Measurements from ENCODE around the gene VWA5B2. TPM values are rescaled to one million over a fixed set of nuclear protein-coding genes. Genes with fewer than 3 reads are reported as not detected.

Gene VWA5B2
- total RNA-seq, 1 experiment from 2014 or later, result 2.7 TPM

DNA sequence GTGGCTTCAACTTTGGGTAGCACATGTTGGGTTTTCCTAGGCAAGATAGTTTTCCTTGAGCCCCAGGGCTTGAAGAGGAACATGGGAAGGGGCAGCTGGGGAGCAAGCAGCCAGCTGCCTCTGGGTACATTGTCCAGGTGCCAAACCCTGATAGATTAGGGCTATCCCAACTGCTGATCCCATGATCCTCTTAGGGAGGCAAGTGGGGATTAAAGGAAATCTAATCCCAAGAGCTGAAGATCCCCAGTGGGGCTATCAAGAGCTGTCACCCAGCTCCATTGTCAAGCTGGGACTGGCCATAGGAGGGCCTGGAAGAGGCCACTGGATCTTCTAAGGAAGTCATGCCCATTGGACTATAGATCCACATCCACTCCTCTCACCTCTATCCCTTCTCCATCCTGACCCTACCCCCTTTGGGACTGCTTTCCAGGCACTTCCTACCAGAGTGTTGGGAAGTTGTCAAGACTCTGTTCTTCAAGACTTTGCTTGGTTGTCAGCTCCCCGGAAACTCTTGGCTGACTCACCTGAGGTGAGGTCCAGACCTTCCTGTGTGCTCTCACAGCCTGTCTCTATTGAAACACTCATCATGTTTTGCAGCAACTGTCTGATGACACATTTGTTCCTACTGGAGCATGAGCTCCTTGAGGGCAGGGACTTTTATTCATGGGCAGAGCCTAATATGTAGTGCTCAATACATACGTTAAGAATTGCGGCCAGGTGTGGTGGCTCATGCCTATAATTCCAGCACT, 26.1 kb downstream of the VWA5B2 start:
- Histone ChIP-seq H4K5ac (ENCODE audit: insufficient read length, low read depth, low read length) (no peak overlapping the region), H3K79me1 (ENCODE audit: insufficient read depth, low read depth, low read length, poor library complexity, severe bottlenecking) (no peaks in the 10 kb centered on the region), H2BK12ac (ENCODE audit: insufficient read length, low read depth, low read length) (no peak overlapping the region), H3K79me2 (ENCODE audit: insufficient read depth, low read length) (no peaks in the 10 kb centered on the region), H3K4me1 (ENCODE audit: insufficient read depth, low read length) (no peaks in the 10 kb centered on the region), H3K18ac (ENCODE audit: insufficient read length, low read depth, low read length) (no peak overlapping the region), H3K4me2 (ENCODE audit: insufficient read depth, insufficient read length, low read length) (no peak overlapping the region), H2BK20ac (ENCODE audit: low read depth, low read length, poor library complexity, severe bottlenecking) (no peak overlapping the region), H3K4ac (ENCODE audit: low read depth, low read length) (no peak overlapping the region), H2BK120ac (ENCODE audit: low read depth, low read length, poor library complexity, severe bottlenecking) (no peak overlapping the region), H4K91ac (ENCODE audit: insufficient read length, low read depth, low read length) (no peak overlapping the region), H3K23me2 (ENCODE audit: insufficient read length, low read depth, low read length, poor library complexity, severe bottlenecking) (peaks cover 5% of the 10 kb centered on the region), H3K27ac (ENCODE audit: insufficient read length, low read depth, low read length) (no peak overlapping the region), H3K9me3 (ENCODE audit: control insufficient read depth, low read depth, low read length) (no peaks in the 10 kb centered on the region), H3T11ph (ENCODE audit: low read length) (no peak overlapping the region), H3K14ac (ENCODE audit: insufficient read depth, low read length) (no peak overlapping the region), H2BK15ac (ENCODE audit: low read depth, low read length) (no peak overlapping the region), H2AK5ac (ENCODE audit: insufficient read length, low read length) (no peak overlapping the region), H2BK5ac (ENCODE audit: insufficient read length, low read length) (no peak overlapping the region), H3K9ac (ENCODE audit: extremely low read depth, insufficient read length, low read length) (no peak overlapping the region), H4K8ac (replicated peaks; ENCODE audit: insufficient read length, low read depth, low read length) (no peak overlapping the region), H3K27me3 (ENCODE audit: insufficient read depth, low read length) (peaks cover 9% of the 10 kb centered on the region; the same call in 1 of the 2 replicates), H4K20me1 (ENCODE audit: control insufficient read depth, insufficient read depth, insufficient read length) (no peaks in the 10 kb centered on the region), H3K23ac (ENCODE audit: insufficient read length, low read depth, low read length) (no peak overlapping the region), H3K56ac (ENCODE audit: insufficient read length, low read depth, low read length) (no peak overlapping the region), H2AFZ (ENCODE audit: low read length) (no peak overlapping the region)
- no CpG with 5 or more reads among the region's 3 CpGs for WGBS (ENCODE audit: extremely low coverage, insufficient read length, low lambda C conversion rate)
- peaks cover 0 to 8% (median 0%) of the 10 kb centered on the region in 3 experiments; a peak in 2 of 7 replicates for H3K36me3 Mint-ChIP-seq (ENCODE audit: insufficient read depth in 1 of 3, low read depth in 3 of 3)
- TF ChIP-seq, protein P1, sequence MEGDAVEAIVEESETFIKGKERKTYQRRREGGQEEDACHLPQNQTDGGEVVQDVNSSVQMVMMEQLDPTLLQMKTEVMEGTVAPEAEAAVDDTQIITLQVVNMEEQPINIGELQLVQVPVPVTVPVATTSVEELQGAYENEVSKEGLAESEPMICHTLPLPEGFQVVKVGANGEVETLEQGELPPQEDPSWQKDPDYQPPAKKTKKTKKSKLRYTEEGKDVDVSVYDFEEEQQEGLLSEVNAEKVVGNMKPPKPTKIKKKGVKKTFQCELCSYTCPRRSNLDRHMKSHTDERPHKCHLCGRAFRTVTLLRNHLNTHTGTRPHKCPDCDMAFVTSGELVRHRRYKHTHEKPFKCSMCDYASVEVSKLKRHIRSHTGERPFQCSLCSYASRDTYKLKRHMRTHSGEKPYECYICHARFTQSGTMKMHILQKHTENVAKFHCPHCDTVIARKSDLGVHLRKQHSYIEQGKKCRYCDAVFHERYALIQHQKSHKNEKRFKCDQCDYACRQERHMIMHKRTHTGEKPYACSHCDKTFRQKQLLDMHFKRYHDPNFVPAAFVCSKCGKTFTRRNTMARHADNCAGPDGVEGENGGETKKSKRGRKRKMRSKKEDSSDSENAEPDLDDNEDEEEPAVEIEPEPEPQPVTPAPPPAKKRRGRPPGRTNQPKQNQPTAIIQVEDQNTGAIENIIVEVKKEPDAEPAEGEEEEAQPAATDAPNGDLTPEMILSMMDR (conservative IDR thresholded peaks at IDR 0.05), result no peak
- H3K27me3 Mint-ChIP-seq (ENCODE audit: low read depth), result peaks cover 30% of the 10 kb centered on the region
- H3K4me3 Mint-ChIP-seq, result no peak overlapping the region
- H3K4me1 Mint-ChIP-seq, result peaks cover 8 to 9% of the 10 kb centered on the region in 2 experiments
- no peak for DNase-seq
- H3K9me3 Mint-ChIP-seq, result no peaks in the 10 kb centered on the region
- no peak overlapping the region for H3K27ac Mint-ChIP-seq
